Measurements from ENCODE around the gene PDE3A. TPM values are rescaled to one million over a fixed set of nuclear protein-coding genes. Genes with fewer than 3 reads are reported as not detected.
A peak's percentile ranks its signal among the peaks of the same experiment; 100 is the strongest.

Gene PDE3A
- total and polyA plus RNA-seq, 2 of the 4 experiments (the other 2 are of a cell fraction) = 0.09 to 0.18 TPM

- Histone ChIP-seq H2BK5ac (ENCODE audit: low read depth, low read length, poor library complexity, severe bottlenecking) (peak overlapping the region; percentile 13), H3K27ac (ENCODE audit: insufficient read depth, low read length) (no peak overlapping the region), H3K18ac (ENCODE audit: low read depth, low read length) (no peak overlapping the region), H3K4me3 (ENCODE audit: insufficient read depth, low read depth, low read length) (no peak overlapping the region), H3K4me1 (ENCODE audit: control insufficient read depth, insufficient read depth, low read length) (no peaks in the 10 kb centered on the region), H2BK120ac (ENCODE audit: low read depth, low read length) (no peak overlapping the region), H3K27me3 (ENCODE audit: control insufficient read depth, insufficient read depth, low read length) (no peaks in the 10 kb centered on the region), H2AFZ (replicated peaks; ENCODE audit: low read length, poor library complexity) (no peak overlapping the region), H3K14ac (replicated peaks; ENCODE audit: low read depth, low read length) (no peak overlapping the region), H4K20me1 (ENCODE audit: insufficient read depth, low read length) (no peaks in the 10 kb centered on the region), H3K9me3 (ENCODE audit: control insufficient read depth, insufficient read depth, low read length) (no peaks in the 10 kb centered on the region; the same call in 1 of the 2 replicates), H3K79me1 (ENCODE audit: low read depth in 1 of 2, low read length in 2 of 2) (no peaks in the 10 kb centered on the region), H3K36me3 (ENCODE audit: control insufficient read depth, insufficient read depth, low read length) (no peaks in the 10 kb centered on the region), H2AK5ac (ENCODE audit: low read depth, low read length) (no peak overlapping the region), H3K9me1 (ENCODE audit: insufficient read depth, low read length) (no peaks in the 10 kb centered on the region), H4K8ac (ENCODE audit: low read depth in 2 of 2, low read length in 2 of 2) (no peak overlapping the region), H3K56ac (ENCODE audit: extremely low read depth, insufficient read depth, low read length) (no peak overlapping the region), H4K91ac (ENCODE audit: insufficient read depth, low read depth, low read length) (no peak overlapping the region), H2BK20ac (ENCODE audit: low read depth, low read length) (no peak overlapping the region), H2BK15ac (ENCODE audit: low read depth, low read length) (no peak overlapping the region), H3K9ac (ENCODE audit: low read depth, low read length) (no peak overlapping the region), H3K4me2 (ENCODE audit: low read depth, low read length) (no peak overlapping the region), H3K23ac (ENCODE audit: low read depth, low read length) (no peak overlapping the region), H4K5ac (ENCODE audit: low read depth, low read length) (no peak overlapping the region), H2AK9ac (replicated peaks; ENCODE audit: low read depth, low read length, poor library complexity) (no peak overlapping the region), H3K4ac (ENCODE audit: low read depth, low read length) (no peak overlapping the region)
- peak; percentile 89 for ATAC-seq (ENCODE audit: low read depth)
- intact Hi-C loops (cut with micrococcal nuclease) = loop anchor here (1.0 kb wide), 1 partner anchor 85 kb away; no protein-coding TSS in a partner anchor
- dilution Hi-C loops (cut with HindIII; ENCODE audit: low sequenced_read_pairs, unreplicated experiment) = no loop called here
- BruUV-seq (replicated peaks) = no TSS peak
- WGBS, 2 experiments (ENCODE audit: extremely low coverage in 2 of 2, insufficient read length in 1 of 2) = no CpG with 5 or more reads among the region's 2 CpGs
- no peak for TF ChIP-seq POLR2A (IDR thresholded peaks at IDR 0.05; ENCODE audit: low read depth, low read length)
- no peak for TF ChIP-seq NFE2L2 (IDR thresholded peaks at IDR 0.05; ENCODE audit: low read depth, low read length)
- no peak for TF ChIP-seq BHLHE40 (IDR thresholded peaks at IDR 0.05; ENCODE audit: low read depth, low read length)
- TF ChIP-seq CTCF (conservative IDR thresholded peaks at IDR 0.05; ENCODE audit: low read depth, low read length) = peak; percentile 72
- TF ChIP-seq SMC3 (IDR thresholded peaks at IDR 0.05; ENCODE audit: low read depth, low read length) = peak; percentile 54
- TF ChIP-seq ELK1 (IDR thresholded peaks at IDR 0.05; ENCODE audit: borderline replicate concordance, low read depth, low read length) = no peak
- no peak for TF ChIP-seq MAZ (IDR thresholded peaks at IDR 0.05; ENCODE audit: borderline replicate concordance, low read depth, low read length)
- peak; percentile 62 for TF ChIP-seq RAD21 (IDR thresholded peaks at IDR 0.05; ENCODE audit: low read length)
- TF ChIP-seq FOS (IDR thresholded peaks at IDR 0.05; ENCODE audit: low read depth, low read length) = no peak
- no peak for TF ChIP-seq MAFK (IDR thresholded peaks at IDR 0.05; ENCODE audit: low read depth, low read length)
- no peak for TF ChIP-seq CHD1 (IDR thresholded peaks at IDR 0.05; ENCODE audit: low read depth, low read length)
- no peak for TF ChIP-seq RCOR1 (IDR thresholded peaks at IDR 0.05; ENCODE audit: insufficient replicate concordance, low read length)
- peak; percentile 56 for DNase-seq
- CTCF ChIA-PET = interaction anchor here (0.6 to 1.5 kb wide), 9 partner anchors 9 to 95 kb away, joined by 3 to 5 read pairs (median 4); no protein-coding TSS in a partner anchor
- in situ Hi-C loops (cut with MboI; ENCODE audit: low sequenced_read_pairs) = no loop called here
- POLR2A ChIA-PET (ENCODE audit: unreplicated experiment) = no interaction called here
Measured at GRCh38 chr12:20549108-20549719, 180.9 kb downstream of the PDE3A start.

All from IMR-90 (cell line).